GM12878 (cell line): ENCODE measurements around the gene TM4SF4. TPM values are rescaled to one million over a fixed set of nuclear protein-coding genes. Genes with fewer than 3 reads are reported as not detected.

ENCODE experiments used
- ATAC-seq: fragments of 200-7000 bp; cut with Tn5 transposase; 3 replicates; pipeline ENCODE4 v1.9.1; 2020; ENCODE audit warnings: mild to moderate bottlenecking, moderate library complexity
- BruUV-seq: library from RNA; stranded (reverse); fragments of 400-500 nt; replicated peaks from 2 replicates; lab custom pipeline; 2021; lab: Mats Ljungman, UMichigan
- CTCF ChIA-PET: fragments of 300-600 bp; sonication (Branson Sonifier 250); formaldehyde crosslinking; extraction: SDS; loops from one replicate; lab custom pipeline; 2021; ENCODE audit warnings: inconsistent platforms; lab: Yijun Ruan, JAX
- POLR2A ChIA-PET: fragments of 350-600 bp; formaldehyde crosslinking; extraction: SDS; loops from one replicate; lab custom pipeline; 2021; ENCODE audit warnings: inconsistent platforms; lab: Charles Lee
- RAD21 ChIA-PET: fragments of 300-600 bp; sonication (Branson Sonifier 250); formaldehyde crosslinking; loops from one replicate; lab custom pipeline; 2023; ENCODE audit warnings: antibody characterized with exemption; ENCODE audit not compliant: unreplicated experiment; lab: Charles Lee
- SMC1A ChIA-PET: fragments of 300-600 bp; sonication (Branson Sonifier 250); formaldehyde crosslinking; loops from one replicate; lab custom pipeline; 2023; ENCODE audit not compliant: unreplicated experiment, uncharacterized antibody; lab: Charles Lee
- DNase-seq: peaks from one replicate; pipeline ENCODE4 v3.0.0-alpha.2; 2011; ENCODE audit warnings: low read depth, low spot score
- FAIRE-seq: peaks from 3 replicates; lab custom pipeline; 2011; peaks lifted over from hg19 to GRCh38; lab: Jason Lieb, UNC
- H2AFZ ChIP-seq: 2 replicates; pipeline ENCODE4 v1.6.0; 2011; ENCODE audit warnings: low read depth, low read length, control low read depth; ENCODE audit not compliant: control insufficient read depth
- H3K27ac ChIP-seq: 2 replicates; pipeline ENCODE4 v1.5.1; 2011; ENCODE audit warnings: control low read depth; ENCODE audit not compliant: control insufficient read depth, insufficient read depth
- H3K27me3 ChIP-seq, 2 experiments: replicated peaks in 1 of 2; 2 replicates each; pipeline versions ENCODE4 v1.6.0 to v1.6.1; 2011; ENCODE audit warnings: low read length in 1 of 2; ENCODE audit not compliant: control insufficient read depth in 2 of 2, insufficient read depth in 2 of 2
- H3K36me3 ChIP-seq, 2 experiments: 2 replicates each; pipeline ENCODE4 v1.5.1; 2011; ENCODE audit warnings: low read length in 1 of 2; ENCODE audit not compliant: control insufficient read depth in 2 of 2, insufficient read depth in 2 of 2
- H3K4me1 ChIP-seq: 2 replicates; pipeline ENCODE4 v1.6.1; 2011; ENCODE audit warnings: mild to moderate bottlenecking, low read length, moderate library complexity, mixed read lengths; ENCODE audit not compliant: control insufficient read depth, insufficient read depth
- H3K4me2 ChIP-seq: 2 replicates; pipeline ENCODE4 v1.6.0; 2011; ENCODE audit warnings: control low read depth; ENCODE audit not compliant: control insufficient read depth, insufficient read depth
- H3K4me3 ChIP-seq: fragments of 200-600 bp; sonication (generic); 2 replicates; pipeline ENCODE4 v1.5.1; 2016
- H3K79me2 ChIP-seq: 2 replicates; pipeline ENCODE4 v1.6.0; 2011; ENCODE audit warnings: low read length; ENCODE audit not compliant: control insufficient read depth, insufficient read depth
- H3K9ac ChIP-seq: 2 replicates; pipeline ENCODE4 v1.8.0; 2011; ENCODE audit warnings: low read length, control low read depth, mixed read lengths; ENCODE audit not compliant: control insufficient read depth, insufficient read depth
- H3K9me3 ChIP-seq: replicated peaks from 3 replicates; pipeline ENCODE4 v1.5.1; 2011; ENCODE audit warnings: mild to moderate bottlenecking, low read length; ENCODE audit not compliant: control insufficient read depth, insufficient read depth
- H4K20me1 ChIP-seq: 2 replicates; pipeline ENCODE4 v1.6.0; 2011; ENCODE audit not compliant: control insufficient read depth, insufficient read depth
- EZH2 ChIP-seq: IDR thresholded peaks from 2 replicates; pipeline ENCODE4 v1.6.1; 2012; ENCODE audit warnings: low read depth, mild to moderate bottlenecking, control low read depth, inconsistent platforms, low read length, borderline replicate concordance; ENCODE audit not compliant: control insufficient read depth
- GATAD2B ChIP-seq: fragments of 450-650 bp; conservative IDR thresholded peaks from 2 replicates; pipeline ENCODE4 v1.6.1; 2017; ENCODE audit warnings: low read depth, mild to moderate bottlenecking, moderate library complexity
- MEF2B ChIP-seq: fragments of 450-650 bp; IDR thresholded peaks from 2 replicates; pipeline ENCODE4 v1.6.1; 2018; ENCODE audit warnings: mild to moderate bottlenecking, moderate library complexity; ENCODE audit not compliant: partially characterized antibody, poor library complexity, severe bottlenecking
- RAD21 ChIP-seq: IDR thresholded peaks from 2 replicates; pipeline ENCODE4 v1.6.1; 2011; ENCODE audit warnings: mild to moderate bottlenecking, low read depth, low read length, moderate library complexity; ENCODE audit not compliant: insufficient read depth
- SMARCA5 ChIP-seq: fragments of 450-650 bp; IDR thresholded peaks from 2 replicates; pipeline ENCODE4 v1.6.1; 2017; ENCODE audit warnings: mild to moderate bottlenecking
- SREBF1 ChIP-seq: IDR thresholded peaks from 2 replicates; pipeline ENCODE4 v1.6.1; 2012; ENCODE audit warnings: mild to moderate bottlenecking, low read length
- STAT3 ChIP-seq: IDR thresholded peaks from 2 replicates; pipeline ENCODE4 v1.6.1; 2011; ENCODE audit warnings: low read depth, low read length, improper control_type of control experiment
- TARDBP ChIP-seq: IDR thresholded peaks from 2 replicates; pipeline ENCODE4 v1.6.1; 2016; ENCODE audit warnings: borderline replicate concordance
- YY1 ChIP-seq: IDR thresholded peaks from 2 replicates; pipeline ENCODE4 v1.6.1; 2011; ENCODE audit warnings: low read depth, mild to moderate bottlenecking, low read length
- WGBS: methylation state at CpG from one replicate; pipeline ENCODE4 v1.1.6; 2016; ENCODE audit warnings: low lambda C conversion rate; ENCODE audit not compliant: insufficient replicate concordance, insufficient coverage; ENCODE audit errors: missing lambda C conversion rate; 5-methylcytosine and 5-hydroxymethylcytosine counted together
- in situ Hi-C: fragments of 300-500 bp; cut with MboI; formaldehyde crosslinking; loops from 9 replicates; pipeline ENCODE4 v1.14.3; 2018; ENCODE audit warnings: mixed read lengths
- intact Hi-C: fragments of 100-400 bp; cut with micrococcal nuclease; formaldehyde crosslinking; loops from one replicate; pipeline ENCODE4 v1.14.2; 2022; ENCODE audit not compliant: unreplicated experiment
- polyA plus RNA-seq, 11 experiments: library from polyadenylated mRNA; depleted of rRNA in 4 of 11; unstranded in 6 of 11; stranded (reverse) in 5 of 11; fragments of >200 nt; fragmentation: Nextera tagmentation in 4 of 11; fragmentation: Illumina TruSeq in 1 of 11; extraction: Ambion mirVana in 4 of 11; extraction: Trizol in 1 of 11; gene quantifications; 1 replicate in 1 of 11; 2 replicates in 10 of 11; pipeline versions ENCODE4 v1.2.1 to v1.2.3, GENCODE V29; 2011 to 2016; ENCODE audit warnings: inconsistent platforms in 2 of 11, missing spikeins in 2 of 11, low read depth in 1 of 11
- total RNA-seq, 4 experiments: library from RNA; depleted of rRNA in 3 of 4; stranded (reverse); fragments of >200 nt in 3 of 4; fragmentation: Illumina TruSeq in 1 of 4; extraction: Trizol in 1 of 4; gene quantifications; 2 replicates each; pipeline versions ENCODE4 v1.2.1 to v1.2.3, GENCODE V29; 2013 to 2021
- TF ChIP-seq, protein P1 (sequence below): fragments of 450-650 bp; IDR thresholded peaks from 2 replicates; pipeline ENCODE4 v1.6.1; 2017; ENCODE audit warnings: mild to moderate bottlenecking, low read depth, inconsistent platforms; ENCODE audit not compliant: poor library complexity, severe bottlenecking
- TF ChIP-seq, protein P2 (sequence below): fragments of 450-650 bp; formaldehyde crosslinking; IDR thresholded peaks from 2 replicates; pipeline ENCODE4 v1.4.0; 2022; ENCODE audit warnings: mild to moderate bottlenecking, moderate library complexity
- TF ChIP-seq, protein P3 (sequence below): fragments of 450-650 bp; formaldehyde crosslinking; IDR thresholded peaks from 2 replicates; pipeline ENCODE4 v1.5.0; 2022; ENCODE audit warnings: mild to moderate bottlenecking, missing genetic modification characterization

TM4SF4 gene
- total and polyA plus RNA-seq, 10 of the 15 experiments (the other 5 are each of a cell fraction or from before 2014, with no cell fraction given) = 0.06 to 1.3 TPM; not detected in 8

DNA sequence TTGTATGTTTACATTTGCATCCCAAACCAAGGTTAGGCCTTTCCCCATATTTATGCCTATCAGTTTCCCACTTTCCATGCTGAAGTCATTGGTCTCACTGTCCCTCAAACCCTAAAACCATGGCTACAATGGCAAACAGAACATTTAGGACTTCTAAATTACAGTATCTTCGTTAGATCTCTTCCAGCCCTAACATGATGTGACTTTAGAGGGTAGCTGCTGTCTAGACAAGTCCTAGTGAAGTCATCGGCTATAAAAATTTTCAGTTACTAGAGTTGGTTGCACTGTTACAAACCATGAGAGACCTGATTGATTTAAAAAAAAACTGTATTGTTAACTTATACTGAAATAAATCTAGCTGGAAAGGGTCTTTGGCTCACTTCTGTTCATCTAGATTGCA is 54.6 kb downstream of the TM4SF4 start (continued):
- TF ChIP-seq, protein P1, sequence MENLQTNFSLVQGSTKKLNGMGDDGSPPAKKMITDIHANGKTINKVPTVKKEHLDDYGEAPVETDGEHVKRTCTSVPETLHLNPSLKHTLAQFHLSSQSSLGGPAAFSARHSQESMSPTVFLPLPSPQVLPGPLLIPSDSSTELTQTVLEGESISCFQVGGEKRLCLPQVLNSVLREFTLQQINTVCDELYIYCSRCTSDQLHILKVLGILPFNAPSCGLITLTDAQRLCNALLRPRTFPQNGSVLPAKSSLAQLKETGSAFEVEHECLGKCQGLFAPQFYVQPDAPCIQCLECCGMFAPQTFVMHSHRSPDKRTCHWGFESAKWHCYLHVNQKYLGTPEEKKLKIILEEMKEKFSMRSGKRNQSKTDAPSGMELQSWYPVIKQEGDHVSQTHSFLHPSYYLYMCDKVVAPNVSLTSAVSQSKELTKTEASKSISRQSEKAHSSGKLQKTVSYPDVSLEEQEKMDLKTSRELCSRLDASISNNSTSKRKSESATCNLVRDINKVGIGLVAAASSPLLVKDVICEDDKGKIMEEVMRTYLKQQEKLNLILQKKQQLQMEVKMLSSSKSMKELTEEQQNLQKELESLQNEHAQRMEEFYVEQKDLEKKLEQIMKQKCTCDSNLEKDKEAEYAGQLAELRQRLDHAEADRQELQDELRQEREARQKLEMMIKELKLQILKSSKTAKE = no peak
- no peak for TF ChIP-seq TARDBP
- no peak for TF ChIP-seq EZH2

DNA sequence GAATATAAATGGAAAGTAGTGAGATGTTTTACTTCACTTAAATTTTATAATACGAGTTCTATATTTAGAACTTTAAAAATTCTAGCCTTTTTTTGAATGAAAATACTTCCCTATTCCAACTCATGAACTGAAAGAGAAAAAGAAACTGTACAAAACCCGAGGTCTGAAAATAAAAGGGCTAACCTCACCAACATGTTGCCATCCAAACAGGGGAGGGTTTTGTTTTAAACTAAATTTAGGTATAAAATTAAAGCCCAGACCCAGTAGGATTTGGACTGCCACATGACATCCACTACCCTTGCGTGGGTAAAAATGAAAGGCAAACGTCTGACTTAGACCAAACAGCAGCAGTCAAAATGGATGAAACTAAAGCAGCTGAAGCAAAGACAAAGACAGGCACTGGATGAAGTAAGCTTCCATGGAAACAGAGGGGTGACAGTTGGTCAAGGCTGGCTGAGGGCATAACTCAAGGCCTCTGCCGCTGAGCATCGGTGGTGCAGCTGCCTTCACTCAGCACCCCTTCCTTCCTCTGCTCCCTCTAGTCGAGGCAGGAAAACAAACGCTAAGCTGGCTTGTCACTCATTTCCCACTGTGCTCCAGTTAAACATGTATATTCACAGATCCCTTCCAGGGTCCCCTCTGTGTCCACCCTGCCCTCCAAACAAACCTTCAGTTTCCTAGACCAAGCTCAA is 58.1 kb downstream of the TM4SF4 start:
- no TSS peak for BruUV-seq
- H3K4me1 ChIP-seq = peaks cover 12% of the 10 kb centered on the region
- H4K20me1 ChIP-seq = no peaks in the 10 kb centered on the region
- no peaks in the 10 kb centered on the region for H3K79me2 ChIP-seq
- FAIRE-seq (peak; percentile 82), DNase-seq (no peak), ATAC-seq (peak; percentile 78)
- in situ Hi-C loops (no loop called here), intact Hi-C loops (loop anchor here (1.0 kb wide), 2 partner anchors 185 to 220 kb away; partner anchors contain the start of gene COMMD2)
- H3K9me3 ChIP-seq = no peaks in the 10 kb centered on the region
- H3K36me3 ChIP-seq = no peaks in the 10 kb centered on the region; a peak in 1 of 4 replicates
- POLR2A ChIA-PET = interaction anchor here (0.6 to 1.8 kb wide), 8 partner anchors 20 to 577 kb away, joined by 3 to 5 read pairs (median 3); no protein-coding TSS in a partner anchor
- H3K4me3 ChIP-seq = peak overlapping the region; percentile 62
- SMC1A ChIA-PET = interaction anchor here (0.6 to 6.9 kb wide), 28 partner anchors 9 to 444 kb away, joined by 3 to 90 read pairs (median 6); partner anchors contain the start of genes COMMD2 and WWTR1
- peak overlapping the region; percentile 70 for H3K27ac ChIP-seq
- no peaks in the 10 kb centered on the region for H3K27me3 ChIP-seq
- CTCF ChIA-PET = interaction anchor here (0.6 to 6.9 kb wide), 17 partner anchors 8 to 401 kb away, joined by 3 to 150 read pairs (median 11); partner anchors contain the start of genes COMMD2 and WWTR1
- RAD21 ChIA-PET = interaction anchor here (0.8 to 5.6 kb wide), 11 partner anchors 13 to 234 kb away, joined by 3 to 77 read pairs (median 21); partner anchors contain the start of genes COMMD2 and WWTR1
- no peak overlapping the region for H3K9ac ChIP-seq
- peak overlapping the region; percentile 88 for H3K4me2 ChIP-seq
- peak overlapping the region; percentile 84 for H2AFZ ChIP-seq
- 19% methylated on average over 8 of the region's 8 CpGs for WGBS
- TF ChIP-seq RAD21 = no peak
- TF ChIP-seq GATAD2B = no peak
- no peak for TF ChIP-seq STAT3
- TF ChIP-seq, protein P2, sequence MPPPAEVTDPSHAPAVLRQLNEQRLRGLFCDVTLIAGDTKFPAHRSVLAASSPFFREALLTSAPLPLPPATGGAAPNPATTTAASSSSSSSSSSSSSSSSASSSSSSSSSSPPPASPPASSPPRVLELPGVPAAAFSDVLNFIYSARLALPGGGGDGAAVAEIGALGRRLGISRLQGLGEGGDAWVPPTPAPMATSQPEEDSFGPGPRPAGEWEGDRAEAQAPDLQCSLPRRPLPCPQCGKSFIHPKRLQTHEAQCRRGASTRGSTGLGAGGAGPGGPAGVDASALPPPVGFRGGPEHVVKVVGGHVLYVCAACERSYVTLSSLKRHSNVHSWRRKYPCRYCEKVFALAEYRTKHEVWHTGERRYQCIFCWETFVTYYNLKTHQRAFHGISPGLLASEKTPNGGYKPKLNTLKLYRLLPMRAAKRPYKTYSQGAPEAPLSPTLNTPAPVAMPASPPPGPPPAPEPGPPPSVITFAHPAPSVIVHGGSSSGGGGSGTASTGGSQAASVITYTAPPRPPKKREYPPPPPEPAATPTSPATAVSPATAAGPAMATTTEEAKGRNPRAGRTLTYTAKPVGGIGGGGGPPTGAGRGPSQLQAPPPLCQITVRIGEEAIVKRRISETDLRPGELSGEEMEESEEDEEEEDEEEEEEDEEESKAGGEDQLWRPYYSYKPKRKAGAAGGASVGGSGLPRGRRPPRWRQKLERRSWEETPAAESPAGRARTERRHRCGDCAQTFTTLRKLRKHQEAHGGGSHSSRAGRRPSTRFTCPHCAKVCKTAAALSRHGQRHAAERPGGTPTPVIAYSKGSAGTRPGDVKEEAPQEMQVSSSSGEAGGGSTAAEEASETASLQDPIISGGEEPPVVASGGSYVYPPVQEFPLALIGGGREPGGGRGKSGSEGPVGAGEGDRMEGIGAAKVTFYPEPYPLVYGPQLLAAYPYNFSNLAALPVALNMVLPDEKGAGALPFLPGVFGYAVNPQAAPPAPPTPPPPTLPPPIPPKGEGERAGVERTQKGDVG (CRISPR knock-in tag) = no peak
- TF ChIP-seq YY1 = 0 out of 2 replicates have a peak, but pooled peaks have one; percentile 26
- TF ChIP-seq SREBF1 = no peak
- TF ChIP-seq MEF2B = peak; percentile 29
- TF ChIP-seq, protein P3, sequence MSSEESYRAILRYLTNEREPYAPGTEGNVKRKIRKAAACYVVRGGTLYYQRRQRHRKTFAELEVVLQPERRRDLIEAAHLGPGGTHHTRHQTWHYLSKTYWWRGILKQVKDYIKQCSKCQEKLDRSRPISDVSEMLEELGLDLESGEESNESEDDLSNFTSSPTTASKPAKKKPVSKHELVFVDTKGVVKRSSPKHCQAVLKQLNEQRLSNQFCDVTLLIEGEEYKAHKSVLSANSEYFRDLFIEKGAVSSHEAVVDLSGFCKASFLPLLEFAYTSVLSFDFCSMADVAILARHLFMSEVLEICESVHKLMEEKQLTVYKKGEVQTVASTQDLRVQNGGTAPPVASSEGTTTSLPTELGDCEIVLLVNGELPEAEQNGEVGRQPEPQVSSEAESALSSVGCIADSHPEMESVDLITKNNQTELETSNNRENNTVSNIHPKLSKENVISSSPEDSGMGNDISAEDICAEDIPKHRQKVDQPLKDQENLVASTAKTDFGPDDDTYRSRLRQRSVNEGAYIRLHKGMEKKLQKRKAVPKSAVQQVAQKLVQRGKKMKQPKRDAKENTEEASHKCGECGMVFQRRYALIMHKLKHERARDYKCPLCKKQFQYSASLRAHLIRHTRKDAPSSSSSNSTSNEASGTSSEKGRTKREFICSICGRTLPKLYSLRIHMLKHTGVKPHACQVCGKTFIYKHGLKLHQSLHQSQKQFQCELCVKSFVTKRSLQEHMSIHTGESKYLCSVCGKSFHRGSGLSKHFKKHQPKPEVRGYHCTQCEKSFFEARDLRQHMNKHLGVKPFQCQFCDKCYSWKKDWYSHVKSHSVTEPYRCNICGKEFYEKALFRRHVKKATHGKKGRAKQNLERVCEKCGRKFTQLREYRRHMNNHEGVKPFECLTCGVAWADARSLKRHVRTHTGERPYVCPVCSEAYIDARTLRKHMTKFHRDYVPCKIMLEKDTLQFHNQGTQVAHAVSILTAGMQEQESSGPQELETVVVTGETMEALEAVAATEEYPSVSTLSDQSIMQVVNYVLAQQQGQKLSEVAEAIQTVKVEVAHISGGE = no peak
- 0 out of 2 replicates have a peak, but pooled peaks have one; percentile 29 for TF ChIP-seq SMARCA5
